ENCODE data around the gene IL17RB. TPM values are rescaled to one million over a fixed set of nuclear protein-coding genes. Genes with fewer than 3 reads are reported as not detected.

IL17RB gene
- total RNA-seq, 2 donors from 2014 or later = 2.3 TPM; not detected in 1

DNA sequence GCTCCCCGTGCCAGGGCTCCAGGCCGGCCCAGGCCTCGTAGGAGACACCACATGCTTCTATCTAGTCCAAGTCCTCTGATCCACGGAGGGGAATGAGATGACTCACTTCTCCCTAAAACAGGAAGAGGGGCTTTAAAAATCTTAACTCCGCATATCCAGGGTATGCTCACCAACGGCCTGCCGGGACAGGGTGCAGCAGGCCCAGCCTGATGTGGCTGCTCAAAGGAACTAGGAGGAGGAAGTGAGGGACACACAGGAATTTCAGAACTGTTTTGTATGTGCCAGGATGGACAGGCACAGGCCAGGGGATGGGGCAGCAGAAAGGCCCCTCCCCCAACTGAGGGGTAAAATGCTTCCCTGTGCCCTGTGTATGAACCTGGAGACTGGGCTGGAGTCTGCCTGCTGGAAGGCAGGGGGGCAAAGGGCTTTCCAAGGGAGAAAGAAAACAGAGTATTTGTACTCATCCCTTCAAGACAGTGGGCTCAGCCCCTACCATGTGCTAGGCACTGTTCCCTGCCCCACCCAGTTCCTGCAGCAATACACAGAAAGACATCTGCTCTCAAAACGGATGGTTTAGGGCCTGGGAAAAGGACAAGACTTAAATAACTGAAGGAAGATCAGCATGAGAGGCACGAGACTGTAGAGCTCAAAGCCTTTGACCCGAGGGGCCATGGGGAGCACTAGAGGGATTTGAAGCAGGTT, 22.3 kb upstream of the IL17RB start:
- no peak for ATAC-seq (ENCODE audit: insufficient number of reproducible peaks, low FRiP score, low read depth)
- H3K9me3 ChIP-seq = no peaks in the 10 kb centered on the region
- H3K4me3 ChIP-seq = no peak overlapping the region
- no peaks in the 10 kb centered on the region for H3K36me3 ChIP-seq
- H3K4me1 ChIP-seq (ENCODE audit: control insufficient read depth in 1 of 2, low read depth in 2 of 2) = no peaks in the 10 kb centered on the region
- no peaks in the 10 kb centered on the region for H3K27me3 ChIP-seq (replicated peaks; ENCODE audit: insufficient read depth)
- TF ChIP-seq, protein P1, sequence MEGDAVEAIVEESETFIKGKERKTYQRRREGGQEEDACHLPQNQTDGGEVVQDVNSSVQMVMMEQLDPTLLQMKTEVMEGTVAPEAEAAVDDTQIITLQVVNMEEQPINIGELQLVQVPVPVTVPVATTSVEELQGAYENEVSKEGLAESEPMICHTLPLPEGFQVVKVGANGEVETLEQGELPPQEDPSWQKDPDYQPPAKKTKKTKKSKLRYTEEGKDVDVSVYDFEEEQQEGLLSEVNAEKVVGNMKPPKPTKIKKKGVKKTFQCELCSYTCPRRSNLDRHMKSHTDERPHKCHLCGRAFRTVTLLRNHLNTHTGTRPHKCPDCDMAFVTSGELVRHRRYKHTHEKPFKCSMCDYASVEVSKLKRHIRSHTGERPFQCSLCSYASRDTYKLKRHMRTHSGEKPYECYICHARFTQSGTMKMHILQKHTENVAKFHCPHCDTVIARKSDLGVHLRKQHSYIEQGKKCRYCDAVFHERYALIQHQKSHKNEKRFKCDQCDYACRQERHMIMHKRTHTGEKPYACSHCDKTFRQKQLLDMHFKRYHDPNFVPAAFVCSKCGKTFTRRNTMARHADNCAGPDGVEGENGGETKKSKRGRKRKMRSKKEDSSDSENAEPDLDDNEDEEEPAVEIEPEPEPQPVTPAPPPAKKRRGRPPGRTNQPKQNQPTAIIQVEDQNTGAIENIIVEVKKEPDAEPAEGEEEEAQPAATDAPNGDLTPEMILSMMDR (IDR thresholded peaks at IDR 0.05) = no peak
- no peak for DNase-seq (ENCODE audit: low spot score)
- H3K27ac ChIP-seq = no peak overlapping the region

DNA sequence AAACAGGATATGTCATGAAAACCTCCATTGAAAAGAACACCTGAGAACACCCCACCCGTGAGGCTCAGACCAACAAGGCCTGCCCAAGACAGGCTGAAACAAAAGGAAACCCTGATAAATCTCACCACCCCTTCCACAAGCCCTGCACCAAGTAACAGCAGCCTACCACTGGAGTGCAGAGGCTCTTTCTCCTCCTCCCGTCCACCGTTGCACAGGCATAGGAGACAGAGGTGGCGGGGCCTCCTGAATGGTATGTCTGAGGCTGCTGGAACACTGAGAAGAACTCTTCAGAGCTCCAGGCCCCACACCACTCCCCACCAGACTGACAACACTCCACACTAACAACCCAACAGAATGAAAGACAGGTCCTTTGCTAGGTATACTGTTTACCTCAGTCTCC, 21.6 kb upstream of the IL17RB start:
- DNase-seq (ENCODE audit: low spot score) (no peak), ATAC-seq (ENCODE audit: insufficient number of reproducible peaks, low FRiP score, low read depth) (no peak)
- TF ChIP-seq, protein P1 (IDR thresholded peaks at IDR 0.05) = no peak
- Histone ChIP-seq H3K27ac (no peak overlapping the region), H3K27me3 (replicated peaks; ENCODE audit: insufficient read depth) (no peaks in the 10 kb centered on the region), H3K9me3 (no peaks in the 10 kb centered on the region), H3K4me1 (ENCODE audit: control insufficient read depth in 1 of 2, low read depth in 2 of 2) (no peaks in the 10 kb centered on the region), H3K36me3 (no peaks in the 10 kb centered on the region), H3K4me3 (no peak overlapping the region)

DNA sequence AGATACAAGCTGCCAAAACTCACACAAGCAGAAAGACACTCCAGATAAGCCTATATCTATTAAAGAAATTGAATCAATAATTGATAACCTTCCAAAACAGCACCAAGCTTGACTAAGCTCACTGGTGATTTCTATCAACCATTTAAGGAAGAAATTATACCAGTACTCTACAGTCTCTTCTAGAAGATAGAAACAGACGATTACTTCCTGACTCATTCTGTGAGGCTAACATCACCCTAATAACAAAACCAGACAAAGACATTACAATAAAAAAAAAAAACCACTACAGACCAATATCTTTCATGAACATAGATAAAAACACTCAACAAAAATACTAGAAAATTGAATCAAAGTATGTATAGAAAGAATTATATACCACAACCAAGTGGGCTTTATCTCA, 20.3 kb upstream of the IL17RB start:
- TF ChIP-seq, protein P1 (IDR thresholded peaks at IDR 0.05) = no peak
- DNase-seq (ENCODE audit: low spot score) (no peak), ATAC-seq (ENCODE audit: insufficient number of reproducible peaks, low FRiP score, low read depth) (no peak)
- no peak overlapping the region for H3K27ac ChIP-seq
- no peaks in the 10 kb centered on the region for H3K9me3 ChIP-seq
- H3K4me3 ChIP-seq = no peak overlapping the region
- no peaks in the 10 kb centered on the region for H3K4me1 ChIP-seq (ENCODE audit: control insufficient read depth in 1 of 2, low read depth in 2 of 2)
- no peaks in the 10 kb centered on the region for H3K36me3 ChIP-seq
- no peaks in the 10 kb centered on the region for H3K27me3 ChIP-seq (replicated peaks; ENCODE audit: insufficient read depth)

DNA sequence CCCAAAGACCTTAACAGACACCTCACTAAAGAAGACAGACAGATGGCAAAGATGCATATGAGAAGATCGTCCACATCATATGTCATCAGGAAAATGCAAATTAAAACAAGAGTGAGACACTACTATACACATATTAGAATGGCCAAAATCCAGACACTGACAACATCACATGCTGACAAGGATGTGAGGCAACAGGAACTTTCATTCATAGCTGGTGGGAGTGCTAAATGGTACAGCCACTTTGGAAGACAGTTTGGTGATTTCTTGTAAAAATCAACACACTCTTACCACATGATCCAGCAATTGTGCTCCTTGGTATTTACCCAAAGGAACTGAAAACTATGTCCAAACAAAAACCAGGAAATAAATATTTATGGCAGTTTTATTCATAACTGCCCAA, 17.8 kb upstream of the IL17RB start:
- TF ChIP-seq, protein P1 (IDR thresholded peaks at IDR 0.05) = no peak
- Histone ChIP-seq H3K4me3 (no peak overlapping the region), H3K9me3 (no peaks in the 10 kb centered on the region), H3K27me3 (replicated peaks; ENCODE audit: insufficient read depth) (no peaks in the 10 kb centered on the region), H3K4me1 (ENCODE audit: control insufficient read depth in 1 of 2, low read depth in 2 of 2) (no peaks in the 10 kb centered on the region), H3K36me3 (no peaks in the 10 kb centered on the region), H3K27ac (no peak overlapping the region)
- no peak for DNase-seq (ENCODE audit: low spot score)
- ATAC-seq (ENCODE audit: insufficient number of reproducible peaks, low FRiP score, low read depth) = no peak

DNA sequence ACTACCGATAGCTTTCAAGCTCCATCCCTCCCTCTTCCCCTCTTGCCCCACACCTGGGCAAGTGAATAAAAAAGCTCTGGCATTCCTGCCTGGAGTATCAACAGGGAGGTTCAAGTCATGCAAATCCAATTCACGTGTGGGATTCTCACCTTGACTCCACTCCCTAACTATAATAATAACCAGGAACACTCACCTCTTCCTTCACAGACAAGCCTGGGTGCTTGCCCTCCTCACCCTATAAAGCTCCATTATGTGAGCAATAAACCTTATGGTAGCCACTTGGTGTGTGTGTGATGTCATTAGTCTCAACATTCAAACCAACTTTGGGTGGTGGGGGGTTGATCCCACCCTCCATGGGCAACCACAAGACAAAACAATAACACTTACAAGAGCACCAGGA, 16.8 kb upstream of the IL17RB start:
- TF ChIP-seq, protein P1 (IDR thresholded peaks at IDR 0.05) = no peak
- no peaks in the 10 kb centered on the region for H3K27me3 ChIP-seq (replicated peaks; ENCODE audit: insufficient read depth)
- H3K9me3 ChIP-seq = no peaks in the 10 kb centered on the region
- H3K36me3 ChIP-seq = no peaks in the 10 kb centered on the region
- no peak overlapping the region for H3K27ac ChIP-seq
- ATAC-seq (ENCODE audit: insufficient number of reproducible peaks, low FRiP score, low read depth) (no peak), DNase-seq (ENCODE audit: low spot score) (no peak)
- no peak overlapping the region for H3K4me3 ChIP-seq
- H3K4me1 ChIP-seq (ENCODE audit: control insufficient read depth in 1 of 2, low read depth in 2 of 2) = no peaks in the 10 kb centered on the region

All from thoracic aorta (tissue), 2 donors.